SU-DHL-6 (cell line): ENCODE data around the gene POTEG.
"Not testable (repeated sequence)": the region's sequence is repeated elsewhere in the genome, so short reads cannot be mapped to it uniquely, and the experiment has no call there.

Experiments
- H2AFZ ChIP-seq: fragments of 200-600 bp; sonication (generic); 2 replicates; pipeline ENCODE4 v1.6.1; 2014; ENCODE audit warnings: low read depth, mild to moderate bottlenecking, moderate library complexity, mixed read lengths, antibody characterized with exemption, low read length; ENCODE audit not compliant: severe bottlenecking
- H3F3A ChIP-seq: fragments of 200-600 bp; shearing (Covaris generic); 2 replicates; pipeline ENCODE4 v1.6.0; 2016; ENCODE audit warnings: antibody characterized with exemption, mild to moderate bottlenecking; ENCODE audit not compliant: insufficient read depth
- H3K27ac ChIP-seq: fragments of 200-600 bp; sonication (generic); 2 replicates; pipeline ENCODE4 v1.5.1; 2016; ENCODE audit warnings: low read depth, mild to moderate bottlenecking, low read length, moderate library complexity, mixed read lengths
- H3K27me3 ChIP-seq: fragments of 200-600 bp; sonication (generic), shearing (Covaris generic); 2 replicates; pipeline ENCODE4 v1.6.0; 2014; ENCODE audit warnings: mild to moderate bottlenecking, low read length
- H3K36me3 ChIP-seq: fragments of 200-600 bp; sonication (generic); 2 replicates; pipeline ENCODE4 v1.6.1; 2014; ENCODE audit warnings: mild to moderate bottlenecking, low read length, mixed read lengths
- H3K4me2 ChIP-seq: fragments of 300-600, 200-600 bp; shearing (Covaris generic), sonication (generic); 2 replicates; pipeline ENCODE4 v1.6.0; 2014; ENCODE audit warnings: low read length, low read depth, mild to moderate bottlenecking; ENCODE audit not compliant: poor library complexity, severe bottlenecking
- H3K4me3 ChIP-seq: fragments of 200-600 bp; sonication (generic); 2 replicates; pipeline ENCODE4 v1.5.1; 2014; ENCODE audit warnings: antibody characterized with exemption, low read length, mild to moderate bottlenecking, mixed read lengths; ENCODE audit not compliant: insufficient read depth, poor library complexity, severe bottlenecking
- H3K79me2 ChIP-seq: fragments of 200-600 bp; sonication (generic); 2 replicates; pipeline ENCODE4 v1.6.1; 2014; ENCODE audit warnings: mild to moderate bottlenecking, low read length, moderate library complexity; ENCODE audit not compliant: insufficient read depth
- H3K9ac ChIP-seq: fragments of 200-600 bp; sonication (generic); 2 replicates; pipeline ENCODE4 v1.7.0; 2014; ENCODE audit warnings: mild to moderate bottlenecking, low read length
- H3K9me2 ChIP-seq: fragments of 200-600 bp; sonication (generic); replicated peaks from 2 replicates; pipeline ENCODE4 v1.6.1; 2014; ENCODE audit warnings: low read length; ENCODE audit not compliant: insufficient read depth
- H3K9me3 ChIP-seq: fragments of 200-600 bp; sonication (generic); 2 replicates; pipeline ENCODE4 v1.6.1; 2014; ENCODE audit warnings: low read length, mixed read lengths; ENCODE audit not compliant: insufficient read depth
- H4K20me1 ChIP-seq: fragments of 200-600 bp; sonication (generic); 2 replicates; pipeline ENCODE4 v1.6.1; 2014; ENCODE audit warnings: low read depth, mild to moderate bottlenecking, antibody characterized with exemption, low read length, moderate library complexity, mixed read lengths

POTEG gene

DNA sequence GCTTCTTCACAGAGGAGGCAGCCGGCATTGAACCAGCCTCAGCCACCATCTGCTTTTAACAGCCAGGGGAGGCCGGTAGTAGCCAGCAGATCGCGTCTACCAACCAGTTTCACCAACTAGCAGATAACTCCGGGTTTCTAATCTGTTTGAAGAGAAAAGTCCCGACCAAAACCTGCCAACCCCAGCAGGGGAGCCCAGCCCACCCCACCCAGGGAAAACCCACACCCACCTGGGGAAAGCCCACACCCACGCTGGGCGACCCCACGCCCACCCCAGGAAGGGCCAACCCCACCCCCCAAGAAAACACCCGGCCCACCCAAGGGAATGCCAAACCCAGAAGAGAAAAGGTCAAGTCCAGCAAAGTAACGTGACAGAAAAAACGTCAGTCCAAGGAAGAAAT is at the start of gene POTEG:
Gene POTEG, minus strand, starts transcription at position 101 of the 400 bp plus-strand sequence. Its CDS starts 52 bp downstream, at position 49.
- not testable (repeated sequence) for H3K4me3 ChIP-seq, H3K9ac ChIP-seq, H3K9me2 ChIP-seq, H3K27ac ChIP-seq, H3K27me3 ChIP-seq, H3K9me3 ChIP-seq, H3K79me2 ChIP-seq, H3K36me3 ChIP-seq, H3F3A ChIP-seq, H3K4me2 ChIP-seq, H4K20me1 ChIP-seq, H2AFZ ChIP-seq

- H3K79me2 ChIP-seq: not testable (repeated sequence)
Observed at GRCh38 chr14:19482093-19482492, 48.0 kb upstream of the POTEG start.

GRCh38 chr14:19481421-19481820 is 47.3 kb upstream of the POTEG start:
- not testable (repeated sequence) for H3K9me2 ChIP-seq, H3K4me3 ChIP-seq, H3K9me3 ChIP-seq, H3K27ac ChIP-seq, H3K36me3 ChIP-seq, H3K4me2 ChIP-seq, H2AFZ ChIP-seq, H3K9ac ChIP-seq, H3F3A ChIP-seq, H3K27me3 ChIP-seq, H3K79me2 ChIP-seq, H4K20me1 ChIP-seq

More at GRCh38 chr14:19482093-19482492, 48.0 kb upstream of the POTEG start:
- H3K27ac ChIP-seq, H4K20me1 ChIP-seq, H2AFZ ChIP-seq, H3K36me3 ChIP-seq, H3K9me3 ChIP-seq, H3K4me2 ChIP-seq, H3K9ac ChIP-seq, H3K27me3 ChIP-seq, H3F3A ChIP-seq, H3K4me3 ChIP-seq, H3K9me2 ChIP-seq: not testable (repeated sequence)

DNA sequence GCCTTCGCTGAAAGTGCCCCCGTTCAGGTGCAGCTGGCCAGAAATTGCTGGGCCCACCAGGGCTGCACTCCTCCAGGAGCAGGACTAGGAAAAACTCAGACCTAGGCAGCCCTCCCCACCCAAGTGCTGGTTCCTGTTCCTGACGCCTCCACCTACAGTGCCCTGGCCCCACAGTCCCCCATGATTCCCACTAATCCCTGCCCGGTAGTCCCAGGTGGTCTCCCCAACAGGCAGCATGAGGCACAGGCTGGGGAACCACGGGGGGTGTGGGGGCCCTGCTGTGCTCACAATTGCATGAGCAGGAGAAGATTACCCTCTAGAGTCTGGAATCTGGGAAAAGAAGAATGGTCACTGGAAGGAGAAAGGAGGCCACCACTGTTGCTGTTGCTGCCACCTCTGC is 46.4 kb upstream of the POTEG start:
- not testable (repeated sequence) for H4K20me1 ChIP-seq, H3K36me3 ChIP-seq, H3F3A ChIP-seq, H3K27me3 ChIP-seq, H3K9me2 ChIP-seq, H3K27ac ChIP-seq, H3K4me3 ChIP-seq, H3K79me2 ChIP-seq, H3K9me3 ChIP-seq, H3K4me2 ChIP-seq, H3K9ac ChIP-seq, H2AFZ ChIP-seq

- H3K9me3 ChIP-seq, H4K20me1 ChIP-seq, H3K4me3 ChIP-seq, H3K4me2 ChIP-seq, H3K27me3 ChIP-seq, H3F3A ChIP-seq, H2AFZ ChIP-seq, H3K9ac ChIP-seq, H3K36me3 ChIP-seq, H3K27ac ChIP-seq, H3K79me2 ChIP-seq, H3K9me2 ChIP-seq: not testable (repeated sequence)
Observed at GRCh38 chr14:19445761-19446160, 11.6 kb upstream of the POTEG start.

GRCh38 chr14:19439826-19440225 is 5.7 kb upstream of the POTEG start:
- H3K9me2 ChIP-seq, H3K27me3 ChIP-seq, H3K9ac ChIP-seq, H2AFZ ChIP-seq, H3K4me3 ChIP-seq, H3K79me2 ChIP-seq, H3K9me3 ChIP-seq, H3K4me2 ChIP-seq, H3K36me3 ChIP-seq, H4K20me1 ChIP-seq, H3F3A ChIP-seq: not testable (repeated sequence)
- peak overlapping the region; percentile 68 for H3K27ac ChIP-seq

- H3K36me3 ChIP-seq: not testable (repeated sequence)
Observed at GRCh38 chr14:19439219-19439618, 5.1 kb upstream of the POTEG start.

DNA sequence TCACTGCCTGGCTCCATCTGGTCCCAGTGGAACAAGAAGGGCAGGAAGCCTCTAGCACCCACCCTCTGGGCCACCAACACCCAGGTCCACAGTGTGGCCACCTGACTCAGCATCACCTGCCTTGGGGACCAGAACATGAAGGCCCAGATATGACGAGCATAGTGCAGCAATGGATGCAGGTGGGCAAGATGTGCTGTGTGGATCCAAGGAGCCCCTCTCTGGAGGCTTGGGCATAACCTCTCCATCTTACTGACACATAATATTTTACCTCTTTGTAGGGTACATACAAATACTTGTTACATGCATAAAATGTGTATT is 2.9 kb upstream of the POTEG start:
- H3K36me3 ChIP-seq, H2AFZ ChIP-seq, H3K9ac ChIP-seq, H3K27me3 ChIP-seq, H3K4me2 ChIP-seq, H3F3A ChIP-seq, H3K27ac ChIP-seq, H3K9me3 ChIP-seq, H3K4me3 ChIP-seq, H3K9me2 ChIP-seq, H3K79me2 ChIP-seq, H4K20me1 ChIP-seq: not testable (repeated sequence)

More at GRCh38 chr14:19439219-19439618, 5.1 kb upstream of the POTEG start:
- H2AFZ ChIP-seq, H3F3A ChIP-seq, H3K27me3 ChIP-seq, H3K9me2 ChIP-seq, H3K9ac ChIP-seq, H3K27ac ChIP-seq, H3K9me3 ChIP-seq, H3K79me2 ChIP-seq, H3K4me3 ChIP-seq, H3K4me2 ChIP-seq, H4K20me1 ChIP-seq: not testable (repeated sequence)
